Stimulated activated CD4-positive, alpha-beta T cell treated with anti-CD3 and anti-CD28 coated beads, TNF-alpha, amount 100 ng/mL, for 1 hour (primary cell): ENCODE results near the gene PXMP2.

Experiments used
- DNase-seq, 3 donors: peaks; one replicate each; pipeline ENCODE4 v3.0.0-alpha.2; 2020; ENCODE audit warnings: low read depth in 3 of 3, low spot score in 1 of 3

The PXMP2 gene

GRCh38 chr12:132687211-132688164 lies at the start of gene PXMP2, which contains the start of gene POLE:
Gene PXMP2 (plus strand): TSS chr12:132687587. CDS start chr12:132687671, 84 bp downstream.
Gene POLE (minus strand): TSS chr12:132687342. CDS start chr12:132687315, 27 bp downstream.
- peak; percentile 87 to 95 (median 89) for DNase-seq

- no peak for DNase-seq
Measured at GRCh38 chr12:132637811-132638210, 49.6 kb upstream of the PXMP2 start.

GRCh38 chr12:132638541-132639408 lies 48.6 kb upstream of the PXMP2 start:
- no peak for DNase-seq

GRCh38 chr12:132639956-132640520 lies 47.3 kb upstream of the PXMP2 start:
- no peak for DNase-seq

GRCh38 chr12:132640936-132641335 lies 46.5 kb upstream of the PXMP2 start:
- DNase-seq, result no peak

GRCh38 chr12:132641811-132642650 lies 45.4 kb upstream of the PXMP2 start:
- no peak for DNase-seq

- no peak for DNase-seq
Measured at GRCh38 chr12:132642846-132643835, 44.2 kb upstream of the PXMP2 start.

- no peak for DNase-seq
Measured at GRCh38 chr12:132646850-132647249, 40.5 kb upstream of the PXMP2 start.

- DNase-seq, result no peak
Measured at GRCh38 chr12:132647858-132648257, 39.5 kb upstream of the PXMP2 start.

GRCh38 chr12:132648616-132649225 lies 38.7 kb upstream of the PXMP2 start:
- DNase-seq, result no peak

GRCh38 chr12:132649226-132649945 lies 38.0 kb upstream of the PXMP2 start:
- no peak for DNase-seq

- DNase-seq, result no peak
Measured at GRCh38 chr12:132651444-132652100, 35.8 kb upstream of the PXMP2 start.

- DNase-seq, result no peak
Measured at GRCh38 chr12:132653567-132654290, 33.7 kb upstream of the PXMP2 start.

GRCh38 chr12:132657004-132657727 lies 30.2 kb upstream of the PXMP2 start:
- no peak for DNase-seq

- no peak for DNase-seq
Measured at GRCh38 chr12:132658149-132658894, 29.1 kb upstream of the PXMP2 start.

GRCh38 chr12:132659146-132659545 lies 28.2 kb upstream of the PXMP2 start:
- no peak for DNase-seq
